Fibroblast of lung (primary cell): Measurements from ENCODE around the gene SPEM1. TPM values are rescaled to one million over a fixed set of nuclear protein-coding genes. Genes with fewer than 3 reads are reported as not detected.

Experiments
- DNase-seq, 2 donors: peaks; one replicate each; pipeline versions ENCODE4 v3.0.0 to v3.0.0-alpha.2; 2010; ENCODE audit warnings: low read depth in 2 of 2
- H2AFZ ChIP-seq: 2 replicates; pipeline ENCODE4 v1.5.1; 2012; ENCODE audit warnings: low read length, control low read depth, inconsistent platforms
- H3K27ac ChIP-seq: 2 replicates; pipeline ENCODE4 v1.5.1; 2011; ENCODE audit warnings: low read length, control low read depth; ENCODE audit not compliant: insufficient read depth
- H3K27me3 ChIP-seq: 2 replicates; pipeline ENCODE4 v1.5.1; 2011; ENCODE audit warnings: mild to moderate bottlenecking, low read length; ENCODE audit not compliant: control insufficient read depth, insufficient read depth
- H3K36me3 ChIP-seq: 2 replicates; pipeline ENCODE4 v1.5.1; 2011; ENCODE audit warnings: low read length; ENCODE audit not compliant: control insufficient read depth, insufficient read depth
- H3K4me1 ChIP-seq: 2 replicates; pipeline ENCODE4 v1.5.1; 2011; ENCODE audit warnings: low read length; ENCODE audit not compliant: control insufficient read depth, insufficient read depth; ENCODE audit errors: extremely low read depth
- H3K4me2 ChIP-seq: 2 replicates; pipeline ENCODE4 v1.5.1; 2011; ENCODE audit warnings: low read length, control low read depth; ENCODE audit not compliant: insufficient read depth; ENCODE audit errors: extremely low read depth
- H3K4me3 ChIP-seq, 4 experiments: fragments of 200-600 bp in 1 of 4; sonication (generic) in 1 of 4; replicated peaks in 1 of 4; 2 replicates each; pipeline ENCODE4 v1.5.1; 2011 to 2016; ENCODE audit warnings: low read length in 4 of 4, low read depth in 3 of 4, mild to moderate bottlenecking in 3 of 4, control low read depth in 2 of 4, inconsistent platforms in 1 of 4, mixed read lengths in 1 of 4; ENCODE audit not compliant: insufficient read depth in 1 of 4; ENCODE audit errors: control extremely low read depth in 1 of 4
- H3K79me2 ChIP-seq: 2 replicates; pipeline ENCODE4 v1.5.1; 2012; ENCODE audit warnings: mild to moderate bottlenecking, low read length, inconsistent platforms; ENCODE audit not compliant: control insufficient read depth, insufficient read depth
- H3K9ac ChIP-seq: 2 replicates; pipeline ENCODE4 v1.5.1; 2011; ENCODE audit warnings: mild to moderate bottlenecking, low read length, control low read depth; ENCODE audit not compliant: insufficient read depth
- H3K9me3 ChIP-seq: 2 replicates; pipeline ENCODE4 v1.5.1; 2012; ENCODE audit warnings: low read depth, low read length; ENCODE audit not compliant: control insufficient read depth, insufficient read depth
- H4K20me1 ChIP-seq: 2 replicates; pipeline ENCODE4 v1.5.1; 2011; ENCODE audit warnings: low read length; ENCODE audit not compliant: control insufficient read depth, insufficient read depth; ENCODE audit errors: extremely low read depth
- CTCF ChIP-seq, 2 donors: IDR thresholded peaks in 1 of 2; conservative IDR thresholded peaks in 1 of 2; 1 replicate in 1 of 2; 2 replicates in 1 of 2; pipeline ENCODE4 v1.5.1; 2011 to 2012; ENCODE audit warnings: low read length in 2 of 2, control low read depth in 1 of 2, inconsistent platforms in 1 of 2, low read depth in 1 of 2, mild to moderate bottlenecking in 1 of 2
- EZH2 ChIP-seq: IDR thresholded peaks from 2 replicates; pipeline ENCODE4 v1.5.1; 2012; ENCODE audit warnings: low read length, control low read depth, mild to moderate bottlenecking; ENCODE audit errors: missing control alignments
- polyA plus RNA-seq, 2 donors: library from polyadenylated mRNA; depleted of rRNA in 1 of 2; stranded (reverse) in 1 of 2; unstranded in 1 of 2; fragments of >200 nt; gene quantifications; 2 replicates each; pipeline ENCODE4 v1.2.1, GENCODE V29; 2011 to 2012; ENCODE audit warnings: missing spikeins in 1 of 2
- total RNA-seq: library from RNA; depleted of rRNA; stranded (reverse); fragments of >200 nt; gene quantifications from 2 replicates; pipeline ENCODE4 v1.2.1, GENCODE V29; 2014

SPEM1 gene
- total and polyA plus RNA-seq, 2 donors (not counting 1 experiment from before 2014, with no cell fraction given), result not detected

- H3K79me2 ChIP-seq, result no peaks in the 10 kb centered on the region
- no peaks in the 10 kb centered on the region for H4K20me1 ChIP-seq
- H3K4me2 ChIP-seq, result peak overlapping the region; percentile 77
- no peaks in the 10 kb centered on the region for H3K9me3 ChIP-seq
- H3K4me1 ChIP-seq, result peaks cover 7% of the 10 kb centered on the region
- H3K36me3 ChIP-seq, result peaks cover 7% of the 10 kb centered on the region
- H3K27ac ChIP-seq, result peak overlapping the region; percentile 54
- peak overlapping the region; percentile 73 for H3K9ac ChIP-seq
- peak overlapping the region; percentile 46 for H2AFZ ChIP-seq
- H3K4me3 ChIP-seq, result peak overlapping the region; percentile 66 to 81 (median 74)
- H3K27me3 ChIP-seq, result no peaks in the 10 kb centered on the region
- DNase-seq, result no peak
- TF ChIP-seq CTCF (conservative IDR thresholded peaks at IDR 0.05 in 1 of 2, IDR thresholded peaks at IDR 0.05 in 1 of 2; ENCODE audit: low read depth in 1 of 2, low read length in 2 of 2) (no peak), EZH2 (no peak)
Measured at GRCh38 chr17:7404737-7405349, 15.3 kb upstream of the SPEM1 start.

- H3K4me3 ChIP-seq, result peak overlapping the region; percentile 66 to 81 (median 74)
- H4K20me1 ChIP-seq, result no peaks in the 10 kb centered on the region
- H3K4me2 ChIP-seq, result peak overlapping the region; percentile 77
- H3K27ac ChIP-seq, result peak overlapping the region; percentile 54
- DNase-seq, result no peak
- TF ChIP-seq EZH2 (no peak), CTCF (conservative IDR thresholded peaks at IDR 0.05 in 1 of 2, IDR thresholded peaks at IDR 0.05 in 1 of 2; ENCODE audit: low read depth in 1 of 2, low read length in 2 of 2) (no peak)
- peaks cover 7% of the 10 kb centered on the region for H3K4me1 ChIP-seq
- no peaks in the 10 kb centered on the region for H3K9me3 ChIP-seq
- peak overlapping the region; percentile 45 for H2AFZ ChIP-seq
- peak overlapping the region; percentile 73 for H3K9ac ChIP-seq
- no peaks in the 10 kb centered on the region for H3K79me2 ChIP-seq
- no peaks in the 10 kb centered on the region for H3K27me3 ChIP-seq
- H3K36me3 ChIP-seq, result peaks cover 10% of the 10 kb centered on the region
Measured at GRCh38 chr17:7405350-7406234, 14.5 kb upstream of the SPEM1 start.

- peak overlapping the region; percentile 60 to 81 (median 72) for H3K4me3 ChIP-seq
- no peak overlapping the region for H3K27ac ChIP-seq
- H3K9ac ChIP-seq, result no peak overlapping the region
- TF ChIP-seq CTCF (conservative IDR thresholded peaks at IDR 0.05 in 1 of 2, IDR thresholded peaks at IDR 0.05 in 1 of 2; ENCODE audit: low read depth in 1 of 2, low read length in 2 of 2), result no peak
- TF ChIP-seq EZH2, result no peak
- H3K4me2 ChIP-seq, result peak overlapping the region; percentile 55
- H3K9me3 ChIP-seq, result no peaks in the 10 kb centered on the region
- H4K20me1 ChIP-seq, result no peaks in the 10 kb centered on the region
- peaks cover 7% of the 10 kb centered on the region for H3K4me1 ChIP-seq
- H3K27me3 ChIP-seq, result no peaks in the 10 kb centered on the region
- H3K36me3 ChIP-seq, result peaks cover 10% of the 10 kb centered on the region
- H2AFZ ChIP-seq, result no peak overlapping the region
- DNase-seq, result no peak
- no peaks in the 10 kb centered on the region for H3K79me2 ChIP-seq
Measured at GRCh38 chr17:7406235-7406825, 13.8 kb upstream of the SPEM1 start.
